NCI-H2171 treated with DMSO at 0.1 percent for 48 hours (cell line): ENCODE measurements around the gene FHL1.
"Not testable (repeated sequence)": the region's sequence is repeated elsewhere in the genome, so short reads cannot be mapped to it uniquely, and the experiment has no call there.

ENCODE experiments used
- DNase-seq: peaks from one replicate; lab custom pipeline; 2025; lab: John Stamatoyannopoulos, UW

The FHL1 gene

DNA sequence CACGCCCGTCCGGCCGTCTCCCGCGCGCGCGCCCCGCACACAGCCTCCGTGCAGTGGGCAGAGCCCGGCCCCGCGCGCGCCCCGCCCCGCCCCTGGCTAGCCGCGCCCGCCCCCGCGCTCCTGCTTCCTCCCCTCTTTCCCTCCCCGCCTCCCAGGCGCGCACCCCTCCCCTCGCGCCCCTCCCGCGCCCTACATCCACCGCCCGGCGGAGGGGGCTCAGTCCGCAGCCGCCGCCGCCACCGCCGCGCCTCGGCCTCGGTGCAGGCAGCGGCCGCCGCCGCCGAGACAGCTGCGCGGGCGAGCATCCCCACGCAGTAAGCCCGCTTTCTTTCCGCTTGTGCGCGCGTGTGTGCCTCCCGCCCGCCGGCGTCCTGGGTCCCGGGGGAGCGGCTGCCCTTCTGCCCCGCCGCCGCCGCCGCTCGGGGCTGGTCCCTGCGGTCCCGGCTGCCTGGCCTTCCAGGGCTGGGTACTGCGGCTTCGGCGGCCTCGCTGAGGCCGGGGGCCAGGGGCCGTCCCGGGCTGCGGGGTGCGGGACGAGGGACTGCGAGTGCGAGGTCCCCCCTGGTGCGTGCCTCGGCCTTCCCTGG lies at the start of gene FHL1:
Gene FHL1 (plus strand): TSS at position 219 of the 587 bp plus-strand sequence.
- peak; percentile 56 for DNase-seq

DNA sequence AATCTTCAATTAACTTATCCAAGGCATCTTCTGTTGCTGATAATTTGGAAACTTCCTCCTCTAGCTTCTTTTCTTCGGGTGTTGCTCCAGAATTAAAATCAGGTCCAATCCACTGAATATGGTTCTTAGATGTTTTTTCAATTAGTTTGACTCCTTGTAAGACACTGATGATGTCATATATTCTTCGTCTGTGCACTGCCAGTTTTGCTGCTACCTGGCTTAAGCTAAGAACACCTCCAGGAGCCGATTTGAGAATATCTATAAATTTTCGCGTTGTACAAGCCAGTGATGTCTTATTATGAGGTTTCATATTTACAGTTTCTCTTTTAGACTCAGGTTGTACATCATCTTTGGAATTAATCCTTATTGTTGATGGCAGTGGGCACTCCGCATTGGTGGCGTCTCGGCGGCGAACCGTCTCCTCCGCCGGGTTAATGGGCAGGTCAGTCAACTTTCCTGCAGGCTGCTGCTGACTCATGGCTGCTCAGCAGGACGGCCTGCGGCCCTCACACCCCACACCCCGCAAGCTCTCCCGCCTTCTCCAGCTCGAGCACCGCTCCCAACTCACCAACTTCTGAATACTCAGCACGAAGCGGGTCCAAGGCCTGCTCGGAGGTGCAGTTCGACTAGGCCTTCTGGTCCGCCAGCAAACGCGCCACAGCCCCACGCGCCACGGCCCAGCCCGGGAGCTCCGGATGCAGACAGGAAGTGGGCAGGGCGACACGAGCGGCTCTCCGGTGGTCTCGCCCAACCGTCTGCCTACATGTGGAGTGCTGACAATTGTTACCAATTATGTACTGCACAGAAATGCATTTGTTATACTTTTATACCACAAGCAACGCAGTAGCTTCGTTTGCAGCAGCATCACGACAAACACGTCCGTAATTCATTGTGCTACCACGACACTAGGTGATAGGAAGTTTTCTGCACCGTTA lies 49.2 kb upstream of the FHL1 start:
- no peak for DNase-seq

DNA sequence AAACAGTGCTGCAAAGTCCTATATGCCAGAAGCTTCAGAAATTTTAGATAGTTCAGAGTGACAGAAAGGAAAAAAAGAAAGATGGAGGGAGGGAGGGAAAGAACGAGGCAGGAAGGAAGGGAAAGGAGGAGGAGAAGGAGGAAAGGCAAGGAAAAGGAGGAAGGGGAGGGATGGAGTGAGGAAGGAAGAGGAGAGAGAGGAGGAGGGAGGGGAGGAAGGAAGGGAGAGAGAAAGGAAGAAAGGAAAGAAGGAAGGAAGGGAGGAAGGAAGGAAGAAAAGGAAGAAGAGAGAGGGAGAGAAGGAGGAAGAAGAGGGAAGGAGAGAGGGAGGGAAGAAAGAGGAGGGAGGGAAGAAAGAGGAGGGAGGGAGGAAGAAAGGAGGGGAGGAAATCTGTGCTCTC lies 42.4 kb upstream of the FHL1 start:
- no peak for DNase-seq

GRCh38 chrX:136106920-136107528 lies 40.3 kb upstream of the FHL1 start:
- DNase-seq, result no peak

DNA sequence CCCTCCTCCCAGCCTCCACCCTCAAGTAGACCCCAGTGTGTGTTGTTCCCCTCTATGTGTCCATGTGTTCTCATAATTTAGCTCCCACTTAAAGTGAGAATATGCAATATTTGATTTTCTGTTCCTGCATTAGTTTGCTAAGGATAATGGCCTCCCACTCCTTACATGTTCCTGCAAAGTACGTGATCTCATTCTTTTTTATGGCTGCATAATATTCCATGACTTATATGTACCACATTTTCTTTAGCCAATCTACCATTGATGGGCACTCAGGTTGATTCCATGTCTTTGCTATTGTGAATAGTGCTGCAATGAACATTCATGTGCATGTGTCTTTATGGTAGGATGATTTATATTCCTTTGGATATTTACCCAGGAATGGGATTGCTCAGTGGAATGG lies 38.4 kb upstream of the FHL1 start:
- DNase-seq, result not testable (repeated sequence)

- DNase-seq, result no peak
Measured at GRCh38 chrX:136112286-136112685, 35.0 kb upstream of the FHL1 start.

GRCh38 chrX:136112778-136113177 lies 34.6 kb upstream of the FHL1 start:
- DNase-seq, result no peak

GRCh38 chrX:136115126-136115903 lies 32.0 kb upstream of the FHL1 start:
- no peak for DNase-seq

GRCh38 chrX:136115904-136116297 lies 31.4 kb upstream of the FHL1 start:
- no peak for DNase-seq

- DNase-seq, result no peak
Measured at GRCh38 chrX:136121788-136122187, 25.5 kb upstream of the FHL1 start.

DNA sequence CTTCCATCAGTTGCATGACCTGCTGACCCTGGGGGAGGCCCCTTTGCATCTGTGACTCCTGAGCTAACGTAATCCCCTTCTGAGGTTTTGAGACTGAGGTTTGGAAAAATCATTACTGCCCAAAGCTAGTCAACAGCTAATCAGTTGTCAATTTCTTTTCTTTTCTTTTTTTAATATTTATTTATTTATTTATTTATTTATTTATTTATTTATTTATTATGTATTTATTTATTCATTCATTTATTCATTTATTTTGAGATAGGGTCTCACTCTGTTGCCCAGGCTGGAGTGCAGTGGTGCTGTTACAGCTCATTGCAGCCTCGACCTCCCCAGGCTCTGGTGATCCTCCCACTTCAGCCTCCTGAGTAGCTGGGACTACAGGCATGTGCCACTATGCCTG lies 25.1 kb upstream of the FHL1 start:
- DNase-seq, result no peak

- no peak for DNase-seq
Measured at GRCh38 chrX:136125106-136125505, 22.2 kb upstream of the FHL1 start.

DNA sequence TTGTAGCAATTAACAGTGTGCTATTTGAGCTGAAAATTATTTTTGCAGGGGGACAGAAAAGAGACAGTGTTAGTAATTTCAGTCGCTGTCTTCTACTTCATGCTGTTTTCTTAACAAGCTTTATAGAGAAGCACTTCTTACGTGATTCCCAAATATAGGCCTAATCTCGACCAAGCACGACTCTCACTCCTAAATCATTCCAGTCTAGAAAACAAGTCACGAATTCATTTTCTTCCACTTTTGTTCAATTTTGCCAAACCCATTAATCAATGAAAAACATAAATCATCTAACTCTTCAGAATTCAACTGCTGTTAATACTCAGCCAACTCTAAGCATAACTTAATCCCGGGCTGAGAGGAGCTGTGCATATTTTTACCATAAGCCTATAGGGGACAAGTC lies 21.0 kb upstream of the FHL1 start:
- DNase-seq, result no peak

DNA sequence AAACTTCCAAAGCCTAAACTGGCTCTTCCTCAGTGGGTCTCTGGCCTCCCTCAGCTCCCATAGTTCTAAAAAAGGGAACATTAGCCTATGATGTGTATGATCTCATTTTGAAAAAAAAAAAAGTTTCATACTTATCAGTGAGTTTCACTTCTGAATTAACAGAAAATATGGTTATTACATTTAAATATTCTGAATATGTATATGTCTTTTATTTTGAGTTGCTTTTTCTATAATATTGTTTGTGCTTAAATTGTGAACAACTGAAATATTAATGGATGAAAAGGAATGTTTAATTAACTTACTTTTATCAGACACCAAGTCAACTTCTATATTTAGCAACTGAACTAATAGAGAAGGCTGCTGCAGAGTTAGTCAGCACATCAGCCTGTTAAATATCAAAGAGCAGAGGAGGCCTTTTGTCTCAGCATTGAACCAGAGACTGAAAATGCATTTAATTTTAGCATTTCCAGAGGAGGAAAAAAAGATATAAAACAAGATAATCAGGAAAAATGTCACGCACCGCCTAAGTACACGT lies 20.4 kb upstream of the FHL1 start:
- no peak for DNase-seq

DNA sequence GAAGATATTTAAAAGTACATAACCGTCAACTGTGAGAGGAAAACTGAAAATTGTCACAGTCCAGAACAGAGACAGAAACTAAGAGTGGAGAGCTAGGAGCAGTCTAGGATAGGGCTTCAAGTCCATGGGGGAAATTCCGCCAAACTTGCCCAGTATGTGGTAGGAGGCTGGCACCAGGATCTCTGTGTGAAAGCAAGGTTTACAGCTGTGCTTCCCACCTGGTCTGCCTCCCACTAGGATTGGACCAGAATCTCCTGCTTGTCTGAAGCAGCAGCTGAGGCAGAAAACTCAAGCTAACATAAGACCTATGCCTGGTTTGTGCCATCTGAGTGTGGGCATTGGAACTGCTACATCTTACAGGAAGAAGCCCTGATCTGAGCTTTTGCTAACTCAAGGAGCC lies 18.6 kb upstream of the FHL1 start:
- no peak for DNase-seq

DNA sequence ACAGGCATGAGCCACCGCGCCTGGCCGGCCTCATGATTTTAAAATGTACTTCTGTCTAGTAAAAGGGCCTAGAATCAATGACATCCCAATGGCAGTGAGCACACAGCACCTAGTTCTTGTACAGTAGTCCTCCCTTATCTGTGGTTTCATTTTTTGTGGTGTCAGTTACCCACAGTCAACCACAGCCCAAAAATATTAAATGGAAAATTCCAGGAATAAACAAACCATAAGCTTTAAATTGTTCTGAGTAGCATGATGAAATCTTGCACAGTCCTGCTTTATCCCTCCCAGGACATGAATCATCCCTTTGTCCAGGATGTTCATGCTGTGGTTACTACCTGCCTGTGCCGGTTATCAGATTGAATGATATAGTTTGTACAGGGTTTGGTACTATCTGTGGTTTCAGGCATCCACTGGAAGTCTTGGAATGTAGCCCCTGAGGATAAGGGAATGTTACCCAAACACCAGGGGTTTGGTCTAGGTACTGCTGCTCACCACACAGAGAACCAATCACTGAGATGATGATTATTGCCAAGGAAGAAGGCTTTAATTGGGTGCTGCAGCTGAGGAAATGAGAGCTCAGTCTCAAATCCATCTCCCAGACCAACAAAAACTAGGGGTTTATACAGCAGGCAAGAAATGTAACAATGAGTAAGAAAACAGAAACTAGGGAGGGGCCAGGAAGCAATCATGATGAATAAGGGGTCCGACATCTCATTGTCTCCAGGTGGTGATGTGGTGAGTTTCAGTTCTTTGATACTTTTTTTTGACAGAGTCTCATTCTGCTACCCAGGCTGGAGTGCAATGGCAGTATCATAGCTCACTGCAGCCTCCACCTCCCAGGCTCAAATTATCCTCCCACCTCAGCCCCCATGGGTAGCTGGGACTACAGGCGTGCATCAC lies 16.2 kb upstream of the FHL1 start:
- no peak for DNase-seq

DNA sequence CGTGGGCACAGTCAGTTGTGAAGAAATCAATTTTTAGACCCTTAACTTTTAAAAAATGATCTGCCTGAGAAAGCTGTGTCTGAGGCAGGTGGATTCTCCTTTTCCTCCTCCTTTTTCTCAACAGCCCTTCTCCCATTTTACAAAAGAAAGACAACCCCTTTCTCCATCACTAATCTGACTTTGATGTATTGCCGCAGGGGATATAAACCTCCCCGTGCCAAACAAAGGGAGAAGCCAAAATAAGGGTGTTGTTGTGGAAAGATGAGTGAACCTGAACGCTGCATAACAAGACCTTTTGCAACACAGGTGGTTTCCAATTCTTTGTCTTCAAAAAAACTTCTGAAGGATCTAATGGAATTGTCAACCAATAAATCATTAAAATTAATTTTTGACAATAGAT lies 8.4 kb upstream of the FHL1 start:
- no peak for DNase-seq

GRCh38 chrX:136141569-136141968 lies 5.8 kb upstream of the FHL1 start:
- DNase-seq, result no peak

DNA sequence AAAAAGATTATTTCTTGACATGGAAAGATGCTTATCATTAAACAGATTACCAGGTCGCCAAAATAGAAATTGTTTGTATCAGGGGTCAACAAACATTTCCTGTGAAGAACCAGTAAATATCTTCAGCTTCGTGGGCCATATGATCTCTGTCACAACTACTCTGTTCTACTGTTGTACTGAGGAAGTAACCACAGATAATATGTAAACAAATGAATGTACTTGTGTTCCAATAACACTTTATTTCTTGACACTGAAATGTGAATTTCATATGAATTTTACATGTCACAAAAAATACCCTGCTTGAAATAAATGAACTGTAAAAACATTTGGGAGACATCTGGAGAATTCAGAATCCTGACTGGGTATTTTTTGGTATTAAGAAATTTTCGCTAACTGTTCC lies 4.7 kb upstream of the FHL1 start:
- DNase-seq, result no peak

GRCh38 chrX:136143711-136144110 lies 3.6 kb upstream of the FHL1 start:
- no peak for DNase-seq
